Naive thymus-derived CD8-positive, alpha-beta T cell (primary cell): ENCODE results near the gene STX10. TPM values are rescaled to one million over a fixed set of nuclear protein-coding genes. Genes with fewer than 3 reads are reported as not detected.

ENCODE experiments used
- ATAC-seq, 2 donors: fragments of 150-1000 bp; cut with Tn5 transposase in 1 of 2; sonication (Bioruptor Pico), chemical (Tn5 transposase) in 1 of 2; 1 replicate in 1 of 2; 2 replicates in 1 of 2; pipeline ENCODE4 v1.10.0; 2021; ENCODE audit warnings: mild to moderate bottlenecking in 2 of 2, moderate library complexity in 2 of 2
- POLR2A ChIA-PET: fragments of 350-600 bp; sonication (Branson Sonifier 250); formaldehyde crosslinking; loops from one replicate; lab custom pipeline; 2021; ENCODE audit warnings: antibody characterized with exemption; lab: Charles Lee
- DNase-seq, 10 donors: peaks; one replicate each; pipeline versions ENCODE4 v3.0.0 to v3.0.0-alpha.2; 2020 to 2022
- H3K27ac Mint-ChIP-seq, 10 donors: one replicate each; pipeline ENCODE4 v1.8.0; 2020 to 2022; ENCODE audit warnings: mild to moderate bottlenecking in 10 of 10, mixed read lengths in 10 of 10, moderate library complexity in 4 of 10, inconsistent platforms in 1 of 10
- H3K27me3 Mint-ChIP-seq, 5 donors: one replicate each; pipeline ENCODE4 v1.8.0; 2021 to 2022; ENCODE audit warnings: mixed read lengths in 5 of 5
- H3K36me3 Mint-ChIP-seq, 3 donors: one replicate each; pipeline ENCODE4 v1.8.0; 2020 to 2022; ENCODE audit warnings: mixed read lengths in 3 of 3, mild to moderate bottlenecking in 2 of 3, inconsistent platforms in 1 of 3
- H3K4me1 Mint-ChIP-seq, 4 donors: one replicate each; pipeline ENCODE4 v1.8.0; 2021 to 2022; ENCODE audit warnings: mixed read lengths in 4 of 4
- H3K4me3 Mint-ChIP-seq, 10 donors: one replicate each; pipeline ENCODE4 v1.8.0; 2020 to 2022; ENCODE audit warnings: mild to moderate bottlenecking in 10 of 10, mixed read lengths in 10 of 10, moderate library complexity in 6 of 10, inconsistent platforms in 1 of 10
- H3K9me3 Mint-ChIP-seq, 9 donors: one replicate each; pipeline ENCODE4 v1.8.0; 2020 to 2022; ENCODE audit warnings: mixed read lengths in 9 of 9, mild to moderate bottlenecking in 3 of 9, inconsistent platforms in 1 of 9, moderate library complexity in 1 of 9
- polyA plus RNA-seq, 3 donors: library from polyadenylated mRNA; unstranded; fragments of 300-500 nt; fragmentation: Illumina TruSeq; gene quantifications; one replicate each; pipeline ENCODE4 v1.2.3, GENCODE V29; 2021
- total RNA-seq, 8 experiments: library from RNA in 2 of 8; stranded (reverse) in 2 of 8; gene quantifications; one replicate each; pipeline ENCODE4 v1.2.3 and lab custom pipeline; 2021 to 2026

Gene STX10
- total and polyA plus RNA-seq, 5 experiments from 2014 or later: 36.1 to 62.8 (median 56.2) TPM

- H3K9me3 Mint-ChIP-seq: no peaks in the 10 kb centered on the region
- H3K27ac Mint-ChIP-seq: peak overlapping the region; percentile 76 to 99 (median 98)
- ATAC-seq (peak; percentile 6 to 11), DNase-seq (peak in 4 of 10 donors; percentile 33 to 46 (median 40))
- H3K36me3 Mint-ChIP-seq: no peaks in the 10 kb centered on the region
- H3K27me3 Mint-ChIP-seq: no peaks in the 10 kb centered on the region
- H3K4me3 Mint-ChIP-seq: peak overlapping the region; percentile 78 to 93 (median 88)
- H3K4me1 Mint-ChIP-seq: peaks cover 16 to 91% (median 73%) of the 10 kb centered on the region in 4 donors
- POLR2A ChIA-PET: interaction anchor here (0.5 to 24.2 kb wide), 9 partner anchors 9 to 1058 kb away, joined by 3 to 918 read pairs (median 5); partner anchors contain the start of genes IER2 and STX10
Measured at GRCh38 chr19:13163609-13164342, 13.6 kb upstream of the STX10 start.

- no peaks in the 10 kb centered on the region for H3K27me3 Mint-ChIP-seq
- peaks cover 21 to 91% (median 73%) of the 10 kb centered on the region in 4 donors for H3K4me1 Mint-ChIP-seq
- H3K36me3 Mint-ChIP-seq: no peaks in the 10 kb centered on the region
- DNase-seq: peak; percentile 60 to 87 (median 72)
- no peaks in the 10 kb centered on the region for H3K9me3 Mint-ChIP-seq
- ATAC-seq: peak; percentile 50 to 56
- peak overlapping the region; percentile 76 to 99 (median 98) for H3K27ac Mint-ChIP-seq
- POLR2A ChIA-PET: interaction anchor here (0.5 to 24.2 kb wide), 12 partner anchors 7 to 63 kb away, joined by 3 to 918 read pairs (median 6); partner anchors contain the start of genes IER2 and STX10
- peak overlapping the region; percentile 78 to 93 (median 88) for H3K4me3 Mint-ChIP-seq
Measured at GRCh38 chr19:13162724-13163608, 12.8 kb upstream of the STX10 start.

DNA sequence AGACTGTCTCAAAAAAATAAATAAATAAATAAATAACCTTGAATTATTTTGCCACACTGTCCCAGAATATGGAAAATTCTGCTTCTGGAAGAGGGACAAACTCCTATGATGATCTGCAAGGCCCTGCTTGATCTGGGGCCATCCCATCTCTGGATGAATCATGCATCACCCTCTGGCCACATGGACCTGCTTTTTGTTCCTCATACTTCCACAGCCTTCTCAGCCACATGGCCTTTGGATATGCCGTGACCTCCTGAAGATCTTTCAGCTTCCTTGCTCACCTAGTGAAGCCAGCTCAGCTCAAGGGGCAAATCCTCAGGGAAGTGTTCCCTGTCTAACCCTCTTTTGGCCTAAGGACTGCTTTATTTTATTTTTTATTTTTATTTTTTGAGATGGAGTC is 10.4 kb upstream of the STX10 start:
- peak overlapping the region in 9 of 10 donors; percentile 56 to 99 (median 86) for H3K27ac Mint-ChIP-seq
- H3K4me3 Mint-ChIP-seq: peak overlapping the region in 7 of 10 donors; percentile 10 to 76 (median 54)
- H3K27me3 Mint-ChIP-seq: no peaks in the 10 kb centered on the region
- no peaks in the 10 kb centered on the region for H3K36me3 Mint-ChIP-seq
- no peaks in the 10 kb centered on the region for H3K9me3 Mint-ChIP-seq
- ATAC-seq: no peak
- POLR2A ChIA-PET: interaction anchor here (0.7 to 24.2 kb wide), 5 partner anchors 7 to 56 kb away, joined by 3 to 918 read pairs (median 8); partner anchors contain the start of genes IER2 and STX10
- DNase-seq: no peak
- H3K4me1 Mint-ChIP-seq: peaks cover 32 to 91% (median 75%) of the 10 kb centered on the region in 4 donors

GRCh38 chr19:13159713-13160112 is 9.5 kb upstream of the STX10 start:
- Mint-ChIP-seq H3K27me3 (no peaks in the 10 kb centered on the region), H3K4me3 (peak overlapping the region in 8 of 10 donors; percentile 28 to 76 (median 56)), H3K36me3 (peaks cover 2 to 5% (median 3%) of the 10 kb centered on the region in 3 donors), H3K27ac (peak overlapping the region in 9 of 10 donors; percentile 4 to 99 (median 84)), H3K4me1 (peaks cover 33 to 86% (median 66%) of the 10 kb centered on the region in 4 donors), H3K9me3 (no peaks in the 10 kb centered on the region)
- POLR2A ChIA-PET: interaction anchor here (13.4 kb wide), 1 partner anchor 13 kb away, joined by 918 read pairs; no protein-coding TSS in a partner anchor
- ATAC-seq (no peak), DNase-seq (no peak)

DNA sequence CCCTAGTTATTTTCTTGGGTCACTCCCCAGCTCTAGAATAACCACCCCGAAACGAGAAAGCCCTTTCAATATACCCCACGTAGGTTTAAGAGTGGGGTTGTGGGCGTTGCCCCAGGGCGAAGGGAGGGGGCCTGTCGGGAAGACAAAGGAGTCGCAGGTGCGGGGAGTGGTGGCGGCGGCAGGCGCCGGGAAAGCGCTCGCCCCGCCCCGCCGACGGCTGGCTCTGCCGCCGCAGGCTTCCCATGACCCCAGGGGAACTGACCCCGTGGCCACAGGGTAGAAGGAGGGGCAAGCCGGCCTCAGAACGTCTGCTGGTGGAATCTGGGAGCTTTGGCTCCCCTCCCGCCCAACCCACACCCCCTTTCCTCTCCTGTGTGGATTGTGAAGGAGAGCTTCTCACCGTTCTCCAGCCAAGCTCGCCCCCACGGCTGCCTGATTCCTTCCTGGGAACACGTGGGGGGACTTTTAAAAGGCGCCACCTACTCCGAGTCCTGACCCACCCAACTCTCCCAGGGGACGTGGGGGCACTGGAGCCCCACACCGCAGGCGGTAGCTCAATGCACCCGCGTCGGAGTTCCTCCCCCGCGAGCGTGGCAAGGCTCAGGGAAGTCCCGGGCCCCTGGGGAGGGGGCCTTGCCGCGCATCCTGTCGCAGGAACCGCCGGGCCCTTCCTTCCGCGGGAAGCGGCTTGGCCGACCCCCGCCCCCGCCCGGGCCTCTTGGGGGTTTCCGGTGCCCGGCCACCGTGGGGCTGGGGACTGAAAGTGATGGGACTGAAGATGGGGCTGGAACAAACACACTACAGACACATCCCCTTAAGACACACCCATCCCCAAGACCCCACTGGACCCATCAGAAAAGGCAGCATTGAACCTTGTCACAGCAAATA is 5.5 kb upstream of the STX10 start:
- H3K27me3 Mint-ChIP-seq: peaks cover 0 to 3% (median 0%) of the 10 kb centered on the region in 5 donors
- POLR2A ChIA-PET: interaction anchor here (0.6 to 13.4 kb wide), 15 partner anchors 10 to 1780 kb away, joined by 3 to 918 read pairs (median 4); partner anchors contain the start of gene NACC1

DNA sequence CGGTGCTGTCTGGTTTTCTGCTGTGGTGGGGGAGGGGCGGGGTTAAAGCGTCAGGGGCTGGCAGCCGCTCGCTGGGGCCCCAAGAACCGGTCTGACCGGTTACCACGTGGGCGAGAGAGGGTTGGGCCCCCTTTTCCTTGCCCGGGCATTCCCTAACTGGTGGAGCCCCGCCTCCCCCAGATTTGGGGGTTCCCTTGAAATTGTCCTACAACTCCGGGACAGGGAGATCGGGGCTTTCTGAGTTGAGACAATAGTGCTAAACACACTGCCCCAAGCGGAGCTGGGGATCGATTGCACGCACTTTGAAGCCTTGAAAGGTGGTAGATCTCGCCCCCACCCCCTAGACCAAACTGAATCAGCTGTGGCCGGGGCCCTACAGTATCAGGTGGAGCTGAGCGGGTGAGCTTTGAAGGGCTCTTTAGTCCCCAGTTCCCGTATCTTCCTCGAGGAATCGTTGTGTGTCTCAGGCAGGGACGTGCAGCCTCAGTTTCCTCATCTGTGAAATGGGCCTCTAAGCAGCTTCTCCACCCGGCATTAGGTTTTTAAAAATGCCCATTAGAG is 4.8 kb upstream of the STX10 start:
- POLR2A ChIA-PET: interaction anchor here (1.2 to 13.4 kb wide), 10 partner anchors 10 to 1779 kb away, joined by 3 to 918 read pairs (median 6); partner anchors contain the start of gene NACC1
- Mint-ChIP-seq H3K4me3 (peak overlapping the region; percentile 93 to 99 (median 98)), H3K9me3 (peaks cover 0 to 8% (median 0%) of the 10 kb centered on the region in 9 donors), H3K36me3 (peaks cover 11 to 20% (median 19%) of the 10 kb centered on the region in 3 donors), H3K27me3 (peaks cover 0 to 3% (median 0%) of the 10 kb centered on the region in 5 donors), H3K27ac (peak overlapping the region; percentile 95 to 100 (median 98)), H3K4me1 (peaks cover 35 to 63% (median 45%) of the 10 kb centered on the region in 4 donors)
- ATAC-seq: peak; percentile 10 to 19
- DNase-seq: peak; percentile 64 to 84 (median 76)

More for the DNA sequence above, 5.5 kb upstream of the STX10 start:
- H3K36me3 Mint-ChIP-seq: peaks cover 11 to 20% (median 19%) of the 10 kb centered on the region in 3 donors
- peaks cover 0 to 8% (median 0%) of the 10 kb centered on the region in 9 donors for H3K9me3 Mint-ChIP-seq
- peak; percentile 8 to 35 for ATAC-seq
- H3K4me1 Mint-ChIP-seq: peaks cover 35 to 59% (median 50%) of the 10 kb centered on the region in 4 donors
- peak; percentile 67 to 89 (median 78) for DNase-seq
- peak overlapping the region; percentile 93 to 99 (median 98) for H3K4me3 Mint-ChIP-seq
- peak overlapping the region; percentile 97 to 100 (median 98) for H3K27ac Mint-ChIP-seq

- peaks cover 37 to 64% (median 44%) of the 10 kb centered on the region in 4 donors for H3K4me1 Mint-ChIP-seq
- peak overlapping the region; percentile 93 to 99 (median 98) for H3K4me3 Mint-ChIP-seq
- peaks cover 0 to 3% (median 0%) of the 10 kb centered on the region in 5 donors for H3K27me3 Mint-ChIP-seq
- ATAC-seq: no peak
- peaks cover 11 to 20% (median 19%) of the 10 kb centered on the region in 3 donors for H3K36me3 Mint-ChIP-seq
- H3K9me3 Mint-ChIP-seq: peaks cover 0 to 8% (median 0%) of the 10 kb centered on the region in 9 donors
- H3K27ac Mint-ChIP-seq: peak overlapping the region; percentile 95 to 100 (median 98)
- DNase-seq: peak in 9 of 10 donors; percentile 20 to 71 (median 44)
- POLR2A ChIA-PET: interaction anchor here (0.5 to 13.4 kb wide), 6 partner anchors 18 to 361 kb away, joined by 3 to 918 read pairs (median 16); partner anchors contain the start of gene NACC1
Measured at GRCh38 chr19:13154241-13154778, 4.1 kb upstream of the STX10 start.

DNA sequence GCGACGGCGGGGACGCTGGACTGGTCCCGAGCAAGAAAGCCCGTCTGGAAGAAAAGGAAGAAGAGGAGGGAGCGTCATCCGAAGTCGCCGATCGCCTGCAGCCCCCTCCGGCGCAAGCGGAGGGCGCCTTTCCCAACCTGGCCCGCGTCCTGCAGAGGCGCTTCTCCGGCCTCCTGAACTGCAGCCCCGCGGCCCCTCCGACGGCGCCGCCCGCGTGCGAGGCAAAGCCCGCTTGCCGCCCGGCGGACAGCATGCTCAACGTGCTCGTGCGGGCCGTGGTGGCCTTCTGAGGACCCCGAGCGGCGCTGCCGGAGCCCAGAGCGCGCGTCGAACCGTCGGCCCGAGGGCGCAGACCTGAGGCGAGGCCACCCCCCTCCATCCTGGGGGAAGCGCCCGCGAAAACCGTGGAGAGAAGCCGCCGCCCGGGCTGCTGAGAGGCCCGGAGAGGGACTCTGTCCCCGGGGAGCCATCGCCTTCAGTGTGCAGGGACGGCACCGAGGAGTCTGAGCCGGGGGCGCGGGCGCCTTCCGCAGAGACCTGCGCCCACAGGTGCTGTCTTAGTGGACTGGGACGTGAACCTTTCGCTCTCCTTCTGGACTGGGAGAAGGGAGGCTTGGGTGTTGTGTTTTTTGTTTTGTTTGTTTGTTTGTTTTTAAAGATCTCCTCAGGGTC is 3.5 kb upstream of the STX10 start:
- Mint-ChIP-seq H3K4me3 (peak overlapping the region; percentile 93 to 99 (median 98)), H3K27me3 (peaks cover 0 to 3% (median 0%) of the 10 kb centered on the region in 5 donors), H3K27ac (peak overlapping the region; percentile 99 to 100 (median 99)), H3K9me3 (peaks cover 0 to 8% (median 0%) of the 10 kb centered on the region in 9 donors), H3K36me3 (peaks cover 11 to 20% (median 19%) of the 10 kb centered on the region in 3 donors), H3K4me1 (peaks cover 39 to 70% (median 45%) of the 10 kb centered on the region in 4 donors)
- ATAC-seq (no peak), DNase-seq (peak in 2 of 10 donors; percentile 30 to 34)
- POLR2A ChIA-PET: interaction anchor here (0.5 to 13.4 kb wide), 20 partner anchors 19 to 361 kb away, joined by 3 to 918 read pairs (median 10); partner anchors contain the start of genes GCDH, JUNB, NACC1 and TRMT1

- Mint-ChIP-seq H3K9me3 (peaks cover 0 to 8% (median 0%) of the 10 kb centered on the region in 9 donors), H3K36me3 (peaks cover 11 to 20% (median 19%) of the 10 kb centered on the region in 3 donors), H3K4me3 (peak overlapping the region; percentile 93 to 99 (median 98)), H3K27me3 (peaks cover 0 to 3% (median 0%) of the 10 kb centered on the region in 5 donors), H3K27ac (peak overlapping the region; percentile 99 to 100 (median 99)), H3K4me1 (peaks cover 36 to 69% (median 44%) of the 10 kb centered on the region in 4 donors)
- POLR2A ChIA-PET: interaction anchor here (0.5 to 13.4 kb wide), 27 partner anchors 20 to 361 kb away, joined by 3 to 918 read pairs (median 6); partner anchors contain the start of genes GCDH, JUNB, NACC1 and TRMT1
- DNase-seq (peak; percentile 92 to 100 (median 97)), ATAC-seq (peak; percentile 29 to 30)
Measured at GRCh38 chr19:13152974-13153568, 2.9 kb upstream of the STX10 start.
